Astrocyte (in vitro differentiated cells and primary cell): ENCODE measurements around the gene NSL1. TPM values are rescaled to one million over a fixed set of nuclear protein-coding genes. Genes with fewer than 3 reads are reported as not detected.

Experiments used
- DNase-seq: peaks from one replicate; pipeline ENCODE4 v3.0.0-alpha.2; 2010; ENCODE audit warnings: low read depth
- FAIRE-seq: peaks from 2 replicates; lab custom pipeline; 2011; peaks lifted over from hg19 to GRCh38; lab: Jason Lieb, UNC
- H2AFZ ChIP-seq: 2 replicates; pipeline ENCODE4 v1.6.0; 2012; ENCODE audit warnings: low read depth, low read length, inconsistent platforms
- H3K27ac ChIP-seq: 2 replicates; pipeline ENCODE4 v1.5.1; 2011; ENCODE audit warnings: low read depth, low read length, inconsistent platforms
- H3K27me3 ChIP-seq: 2 replicates; pipeline ENCODE4 v1.6.0; 2011; ENCODE audit warnings: low read length, inconsistent platforms; ENCODE audit not compliant: insufficient read depth
- H3K36me3 ChIP-seq: 2 replicates; pipeline ENCODE4 v1.5.1; 2011; ENCODE audit warnings: low read length, inconsistent platforms; ENCODE audit not compliant: insufficient read depth
- H3K4me1 ChIP-seq: 2 replicates; pipeline ENCODE4 v1.5.1; 2011; ENCODE audit warnings: low read length, inconsistent platforms; ENCODE audit not compliant: insufficient read depth
- H3K4me2 ChIP-seq: 2 replicates; pipeline ENCODE4 v1.6.0; 2012; ENCODE audit warnings: low read length, inconsistent platforms
- H3K4me3 ChIP-seq: 2 replicates; pipeline ENCODE4 v1.5.1; 2011; ENCODE audit warnings: low read depth, mild to moderate bottlenecking, low read length, inconsistent platforms; ENCODE audit not compliant: insufficient read depth
- H3K79me2 ChIP-seq: 2 replicates; pipeline ENCODE4 v1.6.0; 2012; ENCODE audit warnings: mild to moderate bottlenecking, low read length, inconsistent platforms; ENCODE audit not compliant: insufficient read depth
- H3K9ac ChIP-seq: 2 replicates; pipeline ENCODE4 v1.6.0; 2012; ENCODE audit warnings: mild to moderate bottlenecking, low read length, inconsistent platforms
- H3K9me3 ChIP-seq: 2 replicates; pipeline ENCODE4 v1.5.1; 2012; ENCODE audit warnings: low read depth, mild to moderate bottlenecking, low read length, inconsistent platforms; ENCODE audit not compliant: insufficient read depth
- H4K20me1 ChIP-seq: 2 replicates; pipeline ENCODE4 v1.6.0; 2012; ENCODE audit warnings: low read length, inconsistent platforms; ENCODE audit not compliant: insufficient read depth
- H3K27ac Mint-ChIP-seq: one replicate; pipeline ENCODE4 v1.8.0; 2021; ENCODE audit warnings: mild to moderate bottlenecking, mixed read lengths; ENCODE audit not compliant: unreplicated experiment
- H3K27me3 Mint-ChIP-seq: one replicate; pipeline ENCODE4 v1.8.0; 2021; ENCODE audit warnings: low read depth, mixed read lengths; ENCODE audit not compliant: unreplicated experiment
- H3K36me3 Mint-ChIP-seq: one replicate; pipeline ENCODE4 v1.8.0; 2021; ENCODE audit warnings: low read depth, mixed read lengths; ENCODE audit not compliant: unreplicated experiment
- H3K4me1 Mint-ChIP-seq: one replicate; pipeline ENCODE4 v1.8.0; 2021; ENCODE audit warnings: low read depth, mixed read lengths; ENCODE audit not compliant: unreplicated experiment
- H3K4me3 Mint-ChIP-seq: one replicate; pipeline ENCODE4 v1.8.0; 2021; ENCODE audit warnings: mild to moderate bottlenecking, moderate library complexity, mixed read lengths; ENCODE audit not compliant: unreplicated experiment
- H3K9me3 Mint-ChIP-seq: one replicate; pipeline ENCODE4 v1.8.0; 2021; ENCODE audit warnings: mild to moderate bottlenecking, mixed read lengths; ENCODE audit not compliant: unreplicated experiment
- CTCF ChIP-seq: IDR thresholded peaks from 2 replicates; pipeline ENCODE4 v1.5.1; 2011; ENCODE audit warnings: low read depth, mild to moderate bottlenecking, inconsistent platforms, low read length, moderate library complexity; ENCODE audit not compliant: insufficient read depth
- EZH2 ChIP-seq: IDR thresholded peaks from 2 replicates; pipeline ENCODE4 v1.6.1; 2012; ENCODE audit warnings: mild to moderate bottlenecking, low read length, inconsistent platforms; ENCODE audit not compliant: insufficient read depth
- total RNA-seq: library from RNA; stranded (reverse); gene quantifications from 2 replicates; pipeline ENCODE4 v1.2.1, GENCODE V29; 2021

The NSL1 gene
- total RNA-seq, 1 donor from 2014 or later, result 22.6 TPM

GRCh38 chr1:212762839-212763238, 28.7 kb downstream of the NSL1 start:
- Histone ChIP-seq H3K4me3 (no peak overlapping the region), H3K27me3 (no peaks in the 10 kb centered on the region), H3K9ac (no peak overlapping the region), H3K4me1 (no peaks in the 10 kb centered on the region), H2AFZ (no peak overlapping the region), H3K9me3 (no peaks in the 10 kb centered on the region), H3K4me2 (no peak overlapping the region), H3K36me3 (peaks cover 5% of the 10 kb centered on the region), H3K27ac (no peak overlapping the region), H3K79me2 (peaks cover 35% of the 10 kb centered on the region), H4K20me1 (peaks cover 28% of the 10 kb centered on the region)
- no peak overlapping the region for H3K27ac Mint-ChIP-seq
- FAIRE-seq (no peak), DNase-seq (no peak)
- H3K4me3 Mint-ChIP-seq, result no peak overlapping the region
- H3K4me1 Mint-ChIP-seq, result no peaks in the 10 kb centered on the region
- H3K27me3 Mint-ChIP-seq, result no peaks in the 10 kb centered on the region
- peaks cover 11% of the 10 kb centered on the region for H3K9me3 Mint-ChIP-seq
- no peak for TF ChIP-seq CTCF
- TF ChIP-seq EZH2, result no peak
- H3K36me3 Mint-ChIP-seq, result peaks cover 13% of the 10 kb centered on the region

- Histone ChIP-seq H3K27me3 (no peaks in the 10 kb centered on the region), H3K27ac (no peak overlapping the region), H2AFZ (no peak overlapping the region), H3K36me3 (peaks cover 5% of the 10 kb centered on the region), H3K4me1 (no peaks in the 10 kb centered on the region), H3K4me2 (no peak overlapping the region), H4K20me1 (peaks cover 28% of the 10 kb centered on the region), H3K4me3 (no peak overlapping the region), H3K9ac (no peak overlapping the region), H3K79me2 (peaks cover 37% of the 10 kb centered on the region), H3K9me3 (no peaks in the 10 kb centered on the region)
- Mint-ChIP-seq H3K4me3 (no peak overlapping the region), H3K9me3 (peaks cover 5% of the 10 kb centered on the region), H3K27ac (no peak overlapping the region), H3K27me3 (no peaks in the 10 kb centered on the region), H3K4me1 (no peaks in the 10 kb centered on the region), H3K36me3 (peaks cover 10% of the 10 kb centered on the region)
- no peak for TF ChIP-seq EZH2
- TF ChIP-seq CTCF, result no peak
- DNase-seq (no peak), FAIRE-seq (no peak)
These were observed 29.3 kb downstream of the NSL1 start for GRCh38 chr1:212762234-212762633.

GRCh38 chr1:212760126-212760823, 31.3 kb downstream of the NSL1 start:
- Histone ChIP-seq H3K9ac (no peak overlapping the region), H3K4me1 (no peaks in the 10 kb centered on the region), H4K20me1 (peaks cover 28% of the 10 kb centered on the region), H3K4me2 (no peak overlapping the region), H3K36me3 (peaks cover 5% of the 10 kb centered on the region), H3K79me2 (peaks cover 27% of the 10 kb centered on the region), H2AFZ (no peak overlapping the region), H3K4me3 (no peak overlapping the region), H3K27ac (no peak overlapping the region), H3K9me3 (no peaks in the 10 kb centered on the region), H3K27me3 (no peaks in the 10 kb centered on the region)
- no peak for FAIRE-seq
- Mint-ChIP-seq H3K27me3 (no peaks in the 10 kb centered on the region), H3K4me3 (no peak overlapping the region), H3K4me1 (no peaks in the 10 kb centered on the region), H3K9me3 (no peaks in the 10 kb centered on the region), H3K27ac (no peak overlapping the region), H3K36me3 (peaks cover 8% of the 10 kb centered on the region)
- no peak for DNase-seq
- no peak for TF ChIP-seq CTCF
- no peak for TF ChIP-seq EZH2
